Right lobe of liver (tissue), 4 donors: ENCODE measurements around the gene PTPRD.

ENCODE experiments used
- POLR2A ChIP-seq: fragments of 450-650 bp; IDR thresholded peaks from one replicate; pipeline ENCODE4 v1.6.1; 2017; ENCODE audit warnings: antibody characterized with exemption, mild to moderate bottlenecking
- TF ChIP-seq, protein P1 (sequence below), 4 donors: fragments of 200-600 bp in 3 of 4; fragments of 450-650 bp in 1 of 4; IDR thresholded peaks; one replicate each; pipeline versions ENCODE4 v1.5.1 to v1.8.0; 2016 to 2022; ENCODE audit warnings: antibody characterized with exemption in 4 of 4, mild to moderate bottlenecking in 2 of 4
- donor health status: DM: no; HTN: no; CAD: no.
- donor health status: DM: no; HTN: no; CAD: no.
- donor health status: DM: no; HTN: yes; CAD: no.

DNA sequence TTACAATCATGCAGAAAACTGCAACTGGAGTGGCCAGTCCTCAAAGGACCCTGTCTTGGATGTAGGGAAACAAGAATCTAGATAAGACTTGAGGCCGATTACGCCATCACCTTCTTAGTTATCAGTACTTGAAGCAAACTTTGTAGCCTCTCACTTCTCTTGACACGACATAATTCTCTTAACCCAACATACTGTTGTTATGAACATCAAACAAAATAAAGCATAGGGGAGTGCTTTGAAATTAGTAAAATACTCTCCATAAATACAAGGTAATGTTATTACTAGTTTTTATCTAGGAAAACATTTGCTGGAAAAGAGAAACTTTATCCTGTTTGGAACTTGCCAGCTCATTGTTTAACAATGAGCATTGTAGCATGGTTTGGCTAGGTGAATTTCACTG, 2238.3 kb downstream of the PTPRD start:
- TF ChIP-seq, protein P1, sequence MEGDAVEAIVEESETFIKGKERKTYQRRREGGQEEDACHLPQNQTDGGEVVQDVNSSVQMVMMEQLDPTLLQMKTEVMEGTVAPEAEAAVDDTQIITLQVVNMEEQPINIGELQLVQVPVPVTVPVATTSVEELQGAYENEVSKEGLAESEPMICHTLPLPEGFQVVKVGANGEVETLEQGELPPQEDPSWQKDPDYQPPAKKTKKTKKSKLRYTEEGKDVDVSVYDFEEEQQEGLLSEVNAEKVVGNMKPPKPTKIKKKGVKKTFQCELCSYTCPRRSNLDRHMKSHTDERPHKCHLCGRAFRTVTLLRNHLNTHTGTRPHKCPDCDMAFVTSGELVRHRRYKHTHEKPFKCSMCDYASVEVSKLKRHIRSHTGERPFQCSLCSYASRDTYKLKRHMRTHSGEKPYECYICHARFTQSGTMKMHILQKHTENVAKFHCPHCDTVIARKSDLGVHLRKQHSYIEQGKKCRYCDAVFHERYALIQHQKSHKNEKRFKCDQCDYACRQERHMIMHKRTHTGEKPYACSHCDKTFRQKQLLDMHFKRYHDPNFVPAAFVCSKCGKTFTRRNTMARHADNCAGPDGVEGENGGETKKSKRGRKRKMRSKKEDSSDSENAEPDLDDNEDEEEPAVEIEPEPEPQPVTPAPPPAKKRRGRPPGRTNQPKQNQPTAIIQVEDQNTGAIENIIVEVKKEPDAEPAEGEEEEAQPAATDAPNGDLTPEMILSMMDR (IDR thresholded peaks at IDR 0.05) = no peak
- no peak for TF ChIP-seq POLR2A
